Kidney capillary endothelial cell (primary cell): Measurements from ENCODE around the gene UPP1.
A peak's percentile ranks its signal among the peaks of the same experiment; 100 is the strongest.
"Not testable (repeated sequence)": the region's sequence is repeated elsewhere in the genome, so short reads cannot be mapped to it uniquely, and the experiment has no call there.

Experiments used
- DNase-seq: peaks from one replicate; pipeline ENCODE4 v3.0.0-alpha.2; 2018; ENCODE audit warnings: low spot score

UPP1 gene

DNA sequence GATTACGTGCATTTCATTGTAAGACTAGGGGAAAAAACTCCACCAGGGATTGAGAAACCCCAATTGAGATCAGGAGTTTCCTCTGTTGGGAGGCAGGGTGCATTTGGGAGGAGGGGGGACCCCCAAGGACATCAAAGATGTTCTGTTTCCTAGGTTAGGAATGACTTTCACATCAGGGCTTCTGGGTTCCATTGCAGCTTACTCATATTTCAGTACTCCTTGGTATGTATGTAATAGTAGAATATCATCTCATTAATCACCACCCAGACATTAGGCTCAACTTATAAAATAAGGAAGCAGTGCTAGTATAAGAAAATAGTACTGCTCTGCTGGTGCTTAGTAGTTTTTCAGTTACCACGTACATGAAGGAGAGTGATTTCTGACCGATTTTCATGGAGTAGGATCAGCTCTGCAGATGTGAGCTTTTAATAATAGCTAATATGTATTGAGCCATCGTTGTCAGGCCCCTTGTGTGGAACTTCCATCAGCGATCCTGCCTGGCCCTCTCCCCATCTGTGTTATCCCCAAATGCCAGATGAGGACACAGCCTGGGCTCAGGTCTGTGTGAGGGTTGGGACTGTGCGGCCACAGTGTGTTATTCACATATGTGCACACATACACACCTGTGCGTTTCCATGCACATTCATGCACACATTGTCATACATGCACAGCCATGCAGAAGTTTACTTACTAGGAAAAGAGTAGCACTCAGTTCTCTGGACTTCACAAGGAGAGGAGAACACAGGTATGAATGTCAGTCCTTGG, 23.5 kb downstream of the UPP1 start:
- DNase-seq: no peak

- no peak for DNase-seq
Measured at GRCh38 chr7:48113275-48113674, 24.2 kb downstream of the UPP1 start.

- no peak for DNase-seq
Measured at GRCh38 chr7:48114115-48114514, 25.1 kb downstream of the UPP1 start.

DNA sequence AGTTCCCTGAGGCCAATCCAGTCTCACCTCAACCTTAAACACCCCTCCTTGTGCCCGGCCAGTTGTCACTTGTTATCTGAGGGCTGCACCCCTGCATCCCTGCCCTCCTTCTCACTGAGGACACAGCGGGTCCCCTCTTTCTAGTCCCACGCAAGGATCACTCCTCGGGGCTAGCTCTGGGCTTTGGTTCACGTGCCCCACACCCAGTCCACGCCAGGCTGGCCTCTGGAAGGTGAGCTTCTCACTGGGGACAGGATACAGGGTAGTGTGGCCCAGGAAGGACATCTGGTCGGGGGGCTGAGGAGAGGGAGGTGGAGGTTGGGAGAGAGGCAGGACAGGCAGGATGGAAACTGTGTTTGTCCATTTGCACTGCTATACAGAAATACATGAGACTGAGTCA, 25.5 kb downstream of the UPP1 start:
- DNase-seq: no peak

- DNase-seq: no peak
Measured at GRCh38 chr7:48116043-48116442, 27.0 kb downstream of the UPP1 start.

- DNase-seq: no peak
Measured at GRCh38 chr7:48118041-48118440, 29.0 kb downstream of the UPP1 start.

GRCh38 chr7:48120536-48120935, 31.5 kb downstream of the UPP1 start:
- not testable (repeated sequence) for DNase-seq

DNA sequence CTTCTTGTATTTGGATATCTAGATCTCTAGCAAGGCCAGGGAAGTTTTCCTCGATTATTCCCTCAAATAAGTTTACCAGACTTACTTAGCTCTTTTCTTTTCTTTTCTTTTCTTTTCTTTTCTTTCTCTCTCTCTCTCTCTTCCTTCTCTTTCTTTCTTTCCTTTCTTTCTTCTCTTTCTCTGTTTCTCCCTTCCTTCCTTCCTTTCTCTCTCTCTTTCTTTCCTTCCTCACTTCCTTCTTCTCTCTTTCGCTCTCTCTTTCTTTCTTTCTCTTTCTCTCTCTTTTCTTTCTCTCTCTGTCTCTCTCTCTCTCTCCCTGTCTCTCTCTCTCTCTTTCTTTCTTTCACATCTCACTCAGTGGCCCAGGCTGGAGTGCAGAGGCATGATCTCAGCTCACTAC, 37.0 kb downstream of the UPP1 start:
- no peak for DNase-seq

DNA sequence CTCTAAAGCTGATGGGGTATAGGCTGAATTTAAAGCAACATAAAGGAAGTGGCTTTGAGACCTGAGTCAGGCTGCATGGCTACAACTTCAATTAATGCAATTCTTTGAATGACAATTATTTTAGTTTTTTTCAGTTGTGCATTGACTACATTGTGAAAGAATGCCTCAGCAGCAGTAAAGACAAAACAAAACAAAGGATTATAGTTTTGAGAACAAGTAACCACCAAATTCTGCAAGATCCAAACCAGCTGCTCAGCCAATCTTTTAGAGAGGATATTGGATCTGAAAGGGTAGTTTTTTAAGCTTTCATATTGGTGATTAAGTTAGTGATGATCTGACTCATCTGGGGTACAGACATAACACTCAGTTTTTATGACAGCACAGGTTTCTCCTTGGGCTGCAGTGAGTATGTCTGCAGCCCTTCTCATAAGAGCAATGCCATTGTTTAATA, 41.6 kb downstream of the UPP1 start:
- DNase-seq: no peak

- DNase-seq: no peak
Measured at GRCh38 chr7:48132792-48133191, 43.7 kb downstream of the UPP1 start.

- DNase-seq: no peak
Measured at GRCh38 chr7:48139459-48139858, 50.4 kb downstream of the UPP1 start.

DNA sequence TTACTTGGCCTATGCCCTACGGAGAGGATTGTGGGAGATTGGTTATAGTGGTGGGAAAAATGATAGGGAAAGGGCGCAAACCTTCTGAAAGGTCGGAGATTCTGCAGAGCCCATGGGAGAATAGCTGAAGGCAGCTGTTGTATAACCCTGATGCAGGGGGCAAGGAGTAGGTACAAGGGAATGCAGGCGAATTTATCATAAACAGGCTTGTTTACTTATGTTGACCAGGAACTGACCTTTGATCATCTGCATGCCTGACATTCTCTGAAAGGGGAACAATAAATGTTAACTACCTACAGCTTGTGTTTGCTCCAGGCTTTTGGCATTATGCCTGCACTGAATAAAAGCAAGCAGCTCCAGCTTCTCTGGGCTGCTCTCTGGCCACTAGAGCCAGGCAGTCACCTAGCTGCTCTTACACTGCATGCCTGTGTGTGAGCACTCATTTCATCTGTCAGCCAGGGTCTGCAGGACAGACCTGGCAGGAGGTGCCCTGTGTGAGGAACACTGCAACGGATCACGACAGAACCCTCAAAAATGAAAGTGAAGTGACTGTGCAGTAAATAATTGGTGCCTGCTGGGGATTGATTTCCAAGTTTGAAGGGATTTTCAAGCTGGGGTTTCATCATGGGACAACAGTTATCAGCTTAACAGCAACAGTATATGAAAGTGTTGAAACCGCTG, 51.1 kb downstream of the UPP1 start:
- DNase-seq: peak; percentile 7

DNA sequence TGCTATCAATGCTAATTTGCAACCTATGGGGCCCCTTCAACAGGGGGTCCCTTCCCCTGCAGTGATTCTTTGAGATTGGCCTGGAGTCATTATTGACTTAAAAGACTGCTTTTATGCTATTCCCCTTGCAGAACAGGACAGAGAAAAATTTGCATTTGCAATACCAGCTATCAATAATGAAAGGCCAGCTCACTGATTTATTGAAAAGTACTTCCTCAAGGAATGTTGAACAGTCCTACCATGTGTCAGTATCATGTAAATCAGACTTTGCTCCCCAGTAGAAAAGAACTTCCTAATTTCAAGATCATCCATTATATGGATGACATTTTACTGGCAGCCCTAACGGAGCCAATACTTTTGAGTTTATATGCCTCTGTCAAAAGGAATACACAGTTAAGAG, 52.5 kb downstream of the UPP1 start:
- DNase-seq: no peak

DNA sequence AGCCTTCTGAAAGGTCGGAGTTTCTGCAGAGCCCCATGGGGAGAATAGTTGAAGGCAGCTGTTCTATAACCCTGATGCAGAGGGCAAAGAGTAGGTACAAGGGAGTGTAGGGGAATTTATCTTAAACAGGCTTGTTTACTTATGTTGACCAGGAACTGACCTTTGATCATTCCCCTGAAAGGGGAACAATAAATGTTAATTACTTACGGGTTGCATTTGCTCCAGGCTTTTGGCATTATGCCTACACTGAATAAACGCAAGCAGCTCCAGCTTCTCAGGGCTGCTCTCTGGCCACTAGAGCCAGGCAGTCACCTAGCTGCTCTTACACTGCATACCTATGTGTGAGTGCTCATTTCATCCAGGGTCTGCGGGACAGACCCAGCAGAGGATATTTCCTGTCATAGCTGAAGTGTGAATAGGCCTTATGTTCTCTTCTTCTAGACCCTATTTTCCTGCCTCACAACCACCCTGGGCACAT, 55.3 kb downstream of the UPP1 start:
- DNase-seq: no peak

DNA sequence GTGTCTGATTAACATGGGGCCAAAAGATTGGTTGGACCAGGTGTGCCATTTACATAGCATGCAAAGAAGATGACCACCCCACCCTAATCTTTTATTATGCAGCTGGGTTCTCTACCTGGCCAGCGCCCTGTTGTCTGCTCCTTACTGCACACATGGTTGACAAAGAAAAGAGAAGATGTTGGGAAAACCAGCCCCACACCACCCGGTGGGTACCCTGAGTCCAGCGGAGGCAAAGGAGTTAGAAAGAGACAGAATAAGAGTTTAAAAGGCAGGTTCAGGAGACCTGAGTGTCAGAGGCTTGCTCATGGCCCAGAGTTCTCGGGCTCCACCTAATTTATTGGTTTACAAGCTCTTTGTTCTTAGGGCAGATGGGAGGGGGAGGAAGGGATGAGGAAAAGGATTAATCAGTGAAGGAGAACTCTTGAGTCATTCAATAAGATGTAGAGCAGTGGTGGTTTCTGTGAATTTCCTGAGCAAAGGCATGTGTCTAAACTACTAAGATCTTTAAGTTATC, 58.1 kb downstream of the UPP1 start:
- no peak for DNase-seq

- not testable (repeated sequence) for DNase-seq
Measured at GRCh38 chr7:48147690-48148089, 58.6 kb downstream of the UPP1 start.

- no peak for DNase-seq
Measured at GRCh38 chr7:48148311-48148710, 59.2 kb downstream of the UPP1 start.

GRCh38 chr7:48149058-48149457, 60.0 kb downstream of the UPP1 start:
- DNase-seq: no peak

GRCh38 chr7:48150086-48150485, 61.0 kb downstream of the UPP1 start:
- DNase-seq: no peak

- DNase-seq: peak; percentile 38
Measured at GRCh38 chr7:48154792-48155413, 65.8 kb downstream of the UPP1 start.
